ENCODE results near the gene TMCO5A.
"Not testable (repeated sequence)": the region's sequence is repeated elsewhere in the genome, so short reads cannot be mapped to it uniquely, and the experiment has no call there.

Gene TMCO5A

GRCh38 chr15:37934340-37934739 lies at the start of gene TMCO5A:
TMCO5A (plus strand) TSS chr15:37934640; CDS start chr15:37936324, 1,684 bp downstream.
- no peak for DNase-seq

- DNase-seq = peak; percentile 53
These were observed 48.8 kb upstream of the TMCO5A start for GRCh38 chr15:37885651-37886050.

GRCh38 chr15:37888356-37888755 lies 46.1 kb upstream of the TMCO5A start:
- DNase-seq = no peak

- DNase-seq = peak; percentile 72
These were observed 42.6 kb upstream of the TMCO5A start for GRCh38 chr15:37891766-37892368.

GRCh38 chr15:37893309-37893708 lies 41.1 kb upstream of the TMCO5A start:
- no peak for DNase-seq

GRCh38 chr15:37898362-37898761 lies 36.1 kb upstream of the TMCO5A start:
- peak; percentile 30 for DNase-seq

GRCh38 chr15:37900326-37901221 lies 33.9 kb upstream of the TMCO5A start:
- DNase-seq = peak; percentile 52

- peak; percentile 48 for DNase-seq
These were observed 32.3 kb upstream of the TMCO5A start for GRCh38 chr15:37902126-37902525.

GRCh38 chr15:37903919-37904625 lies 30.4 kb upstream of the TMCO5A start:
- DNase-seq = no peak

- peak; percentile 64 for DNase-seq
These were observed 27.3 kb upstream of the TMCO5A start for GRCh38 chr15:37907136-37907535.

GRCh38 chr15:37921527-37922385 lies 12.7 kb upstream of the TMCO5A start:
- peak; percentile 3 for DNase-seq

- no peak for DNase-seq
These were observed 8.3 kb upstream of the TMCO5A start for GRCh38 chr15:37926136-37926535.

- DNase-seq = no peak
These were observed 5.2 kb upstream of the TMCO5A start for GRCh38 chr15:37929238-37929637.

GRCh38 chr15:37931321-37931720 lies 3.1 kb upstream of the TMCO5A start:
- no peak for DNase-seq

- no peak for DNase-seq
These were observed 2.6 kb upstream of the TMCO5A start for GRCh38 chr15:37931868-37932267.

GRCh38 chr15:37932549-37932948 lies 1.9 kb upstream of the TMCO5A start:
- DNase-seq = no peak

GRCh38 chr15:37933666-37934065 lies 774 bp upstream of the TMCO5A start:
- no peak for DNase-seq

- DNase-seq = no peak
These were observed 6.4 kb downstream of the TMCO5A start for GRCh38 chr15:37940876-37941275.

GRCh38 chr15:37941779-37942178 lies 7.3 kb downstream of the TMCO5A start:
- peak; percentile 2 for DNase-seq

GRCh38 chr15:37951999-37952398 lies 17.6 kb downstream of the TMCO5A start:
- no peak for DNase-seq

GRCh38 chr15:37960742-37961141 lies 26.3 kb downstream of the TMCO5A start:
- not testable (repeated sequence) for DNase-seq

GRCh38 chr15:37967788-37968187 lies 33.3 kb downstream of the TMCO5A start:
- DNase-seq = peak; percentile 16

- no peak for DNase-seq
These were observed 39.4 kb downstream of the TMCO5A start for GRCh38 chr15:37973856-37974255.
